ENCODE results near the gene FLACC1. TPM values are rescaled to one million over a fixed set of nuclear protein-coding genes. Genes with fewer than 3 reads are reported as not detected.

FLACC1 gene
- total and polyA plus RNA-seq, 7 donors: 0.55 to 4.3 (median 1.8) TPM

DNA sequence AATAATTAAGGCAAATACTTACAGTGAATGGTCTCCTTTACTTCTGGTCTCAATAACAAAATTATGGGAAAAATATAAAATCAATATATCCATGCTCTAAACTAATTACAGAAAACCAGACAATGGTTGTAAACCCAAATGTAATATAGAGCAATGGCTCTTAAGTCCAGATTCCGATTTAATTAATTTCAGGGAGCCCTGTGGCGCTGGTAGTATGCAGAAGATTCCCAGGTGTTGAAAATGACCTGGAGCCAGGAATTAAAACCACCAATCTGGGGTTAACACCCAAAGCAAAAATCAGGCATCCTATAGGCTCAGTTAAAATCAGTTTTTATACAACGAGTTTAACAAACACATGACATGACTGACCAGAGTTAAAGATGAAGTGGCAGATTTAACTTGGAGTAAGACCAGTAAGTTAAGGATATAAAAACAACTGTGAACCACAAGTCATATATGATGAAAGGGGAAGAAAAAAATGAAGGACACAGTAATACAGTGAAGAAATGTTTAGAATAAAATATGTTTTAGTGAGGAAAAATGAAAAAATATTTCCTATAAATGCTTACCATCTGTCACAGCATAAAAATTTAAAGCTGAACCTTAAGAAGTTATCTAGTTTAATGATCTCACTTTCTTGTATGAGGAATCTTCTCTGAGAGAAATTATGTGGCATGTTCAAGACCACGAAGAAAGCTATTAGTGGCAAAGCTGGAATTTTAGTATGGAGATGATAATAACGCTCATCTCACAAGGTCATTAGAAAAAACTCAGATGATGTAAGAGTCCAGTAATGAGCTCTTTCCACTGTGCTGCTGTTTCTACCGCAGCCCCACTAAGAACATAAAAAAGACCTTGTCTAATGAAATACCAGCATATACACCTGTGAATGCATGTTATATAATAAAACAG, 45.8 kb upstream of the FLACC1 start:
- Histone ChIP-seq H3K9me3 (no peaks in the 10 kb centered on the region), H3K4me3 (no peak overlapping the region), H3K4me1 (peaks cover 57% of the 10 kb centered on the region), H3K36me3 (ENCODE audit: insufficient read depth in 1 of 2, low read depth in 1 of 2) (peaks cover 0 to 14% of the 10 kb centered on the region in 2 donors), H3K27ac (peak overlapping the region; percentile 28), H3K27me3 (ENCODE audit: insufficient read depth in 3 of 3, low read length in 2 of 3) (no peaks in the 10 kb centered on the region)
- TF ChIP-seq, protein P1, sequence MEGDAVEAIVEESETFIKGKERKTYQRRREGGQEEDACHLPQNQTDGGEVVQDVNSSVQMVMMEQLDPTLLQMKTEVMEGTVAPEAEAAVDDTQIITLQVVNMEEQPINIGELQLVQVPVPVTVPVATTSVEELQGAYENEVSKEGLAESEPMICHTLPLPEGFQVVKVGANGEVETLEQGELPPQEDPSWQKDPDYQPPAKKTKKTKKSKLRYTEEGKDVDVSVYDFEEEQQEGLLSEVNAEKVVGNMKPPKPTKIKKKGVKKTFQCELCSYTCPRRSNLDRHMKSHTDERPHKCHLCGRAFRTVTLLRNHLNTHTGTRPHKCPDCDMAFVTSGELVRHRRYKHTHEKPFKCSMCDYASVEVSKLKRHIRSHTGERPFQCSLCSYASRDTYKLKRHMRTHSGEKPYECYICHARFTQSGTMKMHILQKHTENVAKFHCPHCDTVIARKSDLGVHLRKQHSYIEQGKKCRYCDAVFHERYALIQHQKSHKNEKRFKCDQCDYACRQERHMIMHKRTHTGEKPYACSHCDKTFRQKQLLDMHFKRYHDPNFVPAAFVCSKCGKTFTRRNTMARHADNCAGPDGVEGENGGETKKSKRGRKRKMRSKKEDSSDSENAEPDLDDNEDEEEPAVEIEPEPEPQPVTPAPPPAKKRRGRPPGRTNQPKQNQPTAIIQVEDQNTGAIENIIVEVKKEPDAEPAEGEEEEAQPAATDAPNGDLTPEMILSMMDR (IDR thresholded peaks at IDR 0.05): no peak
- 48 to 64% (median 52%) methylated on average over 6 of the region's 6 CpGs for WGBS, 3 donors
- intact Hi-C loops (cut with DNase I): no loop called here
- no peak for ATAC-seq
- no peak for DNase-seq

- Histone ChIP-seq H3K9me3 (no peaks in the 10 kb centered on the region), H3K4me3 (peak overlapping the region; percentile 5), H3K27ac (peak overlapping the region; percentile 4), H3K4me1 (peaks cover 49% of the 10 kb centered on the region), H3K36me3 (ENCODE audit: insufficient read depth in 1 of 2, low read depth in 1 of 2) (peaks cover 0 to 25% of the 10 kb centered on the region in 2 donors), H3K27me3 (ENCODE audit: insufficient read depth in 3 of 3, low read length in 2 of 3) (no peaks in the 10 kb centered on the region)
- 37 to 47% (median 42%) methylated on average over 3 of the region's 3 CpGs for WGBS, 3 donors
- DNase-seq (no peak), ATAC-seq (peak in 1 of 4 donors; percentile 45)
- TF ChIP-seq, protein P1 (IDR thresholded peaks at IDR 0.05): no peak
- intact Hi-C loops (cut with DNase I): no loop called here
Observed at GRCh38 chr2:201401815-201402214, 44.7 kb upstream of the FLACC1 start.

- WGBS, 3 donors: 85 to 95% (median 86%) methylated on average over 8 of the region's 8 CpGs
- ATAC-seq (no peak), DNase-seq (no peak)
- Histone ChIP-seq H3K4me3 (no peak overlapping the region), H3K9me3 (no peaks in the 10 kb centered on the region), H3K27me3 (ENCODE audit: insufficient read depth in 3 of 3, low read length in 2 of 3) (no peaks in the 10 kb centered on the region), H3K36me3 (ENCODE audit: insufficient read depth in 1 of 2, low read depth in 1 of 2) (peaks cover 2 to 77% of the 10 kb centered on the region in 2 donors), H3K4me1 (peaks cover 5% of the 10 kb centered on the region), H3K27ac (no peak overlapping the region)
- intact Hi-C loops (cut with DNase I): loop anchor here in 1 of 2 donors (10.0 kb wide), 1 partner anchor 238 kb away; no protein-coding TSS in a partner anchor
- TF ChIP-seq, protein P1 (IDR thresholded peaks at IDR 0.05): no peak
Observed at GRCh38 chr2:201396595-201396994, 39.5 kb upstream of the FLACC1 start.

GRCh38 chr2:201383136-201383535, 26.0 kb upstream of the FLACC1 start:
- ATAC-seq (no peak), DNase-seq (no peak)
- Histone ChIP-seq H3K9me3 (no peaks in the 10 kb centered on the region), H3K4me3 (no peak overlapping the region), H3K27me3 (ENCODE audit: insufficient read depth in 3 of 3, low read length in 2 of 3) (no peaks in the 10 kb centered on the region), H3K36me3 (ENCODE audit: insufficient read depth in 1 of 2, low read depth in 1 of 2) (peaks cover 3 to 100% of the 10 kb centered on the region in 2 donors), H3K27ac (no peak overlapping the region), H3K4me1 (no peaks in the 10 kb centered on the region)
- intact Hi-C loops (cut with DNase I): no loop called here
- TF ChIP-seq, protein P1 (IDR thresholded peaks at IDR 0.05): no peak
- 61 to 77% (median 63%) methylated on average over 1 of the region's 1 CpG for WGBS, 3 donors
